ENCODE measurements around the gene AP1AR.
"Not testable (repeated sequence)": the region's sequence is repeated elsewhere in the genome, so short reads cannot be mapped to it uniquely, and the experiment has no call there.

Gene AP1AR, protein sequence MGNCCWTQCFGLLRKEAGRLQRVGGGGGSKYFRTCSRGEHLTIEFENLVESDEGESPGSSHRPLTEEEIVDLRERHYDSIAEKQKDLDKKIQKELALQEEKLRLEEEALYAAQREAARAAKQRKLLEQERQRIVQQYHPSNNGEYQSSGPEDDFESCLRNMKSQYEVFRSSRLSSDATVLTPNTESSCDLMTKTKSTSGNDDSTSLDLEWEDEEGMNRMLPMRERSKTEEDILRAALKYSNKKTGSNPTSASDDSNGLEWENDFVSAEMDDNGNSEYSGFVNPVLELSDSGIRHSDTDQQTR

DNA sequence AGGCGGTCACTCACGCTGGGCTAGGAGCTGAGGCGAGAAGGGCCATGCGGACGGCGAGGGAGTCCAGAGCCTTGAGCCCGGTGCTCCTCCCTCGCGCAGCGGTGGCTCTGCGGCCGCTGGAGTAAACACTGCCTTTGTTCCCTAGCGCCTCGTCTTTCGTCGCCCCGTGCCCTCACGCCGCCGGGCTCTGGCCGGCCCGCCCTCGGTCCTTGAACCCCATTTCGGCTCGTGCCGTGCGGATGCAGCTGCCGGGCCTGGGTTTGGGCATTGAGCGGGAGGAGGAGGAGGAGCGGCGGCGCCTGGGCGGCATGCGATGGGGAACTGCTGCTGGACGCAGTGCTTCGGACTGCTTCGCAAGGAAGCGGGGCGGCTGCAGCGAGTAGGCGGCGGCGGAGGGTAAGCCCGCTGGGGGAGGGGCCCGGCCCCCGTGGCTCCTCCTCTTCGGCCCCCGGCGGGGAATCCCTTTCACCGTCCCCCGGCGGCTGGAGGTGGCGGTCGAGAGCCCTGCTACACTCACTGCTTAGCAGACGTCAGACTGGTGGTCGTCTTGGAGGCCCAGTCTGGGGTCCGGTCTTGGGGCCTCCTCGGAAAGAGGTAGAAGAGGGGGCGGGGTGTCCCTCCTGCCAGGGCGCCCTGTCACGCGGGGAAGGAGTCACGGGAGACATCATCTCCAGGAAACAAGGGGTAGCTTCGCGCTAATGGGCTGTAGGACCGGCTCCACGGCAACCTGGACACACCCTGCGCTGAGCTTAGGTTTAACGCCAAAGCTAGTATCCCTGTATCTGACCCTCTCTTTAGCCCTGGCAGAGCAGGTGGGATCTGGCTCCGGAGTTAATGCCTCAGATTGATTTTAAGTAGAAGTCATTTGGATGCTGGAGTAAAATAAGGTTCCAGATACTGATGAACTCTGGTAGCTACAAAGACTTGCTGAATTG lies at the start of gene AP1AR:
AP1AR (plus strand) TSS at position 9 of the 935 bp plus-strand sequence; CDS start at position 314, 305 bp downstream.
- peak; percentile 86 for DNase-seq

DNA sequence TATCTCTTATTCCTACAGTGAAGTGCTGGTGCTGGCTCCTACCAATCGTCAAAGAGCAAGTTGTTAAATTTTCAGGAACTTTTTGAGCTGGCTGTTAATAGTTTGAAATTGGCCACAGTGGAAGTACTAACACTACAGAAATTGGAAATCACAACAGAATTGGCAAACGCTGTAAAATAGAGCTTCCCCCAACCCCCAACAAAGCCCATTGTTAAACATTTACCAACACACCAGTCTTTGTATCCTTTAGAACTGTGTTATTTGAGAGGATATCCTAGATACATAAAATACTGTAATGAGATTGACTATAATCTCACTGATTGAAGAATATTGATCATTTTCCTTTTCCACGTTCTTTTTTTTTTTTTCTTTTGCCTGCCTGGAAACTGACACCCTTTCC lies 49.0 kb upstream of the AP1AR start:
- DNase-seq: no peak

DNA sequence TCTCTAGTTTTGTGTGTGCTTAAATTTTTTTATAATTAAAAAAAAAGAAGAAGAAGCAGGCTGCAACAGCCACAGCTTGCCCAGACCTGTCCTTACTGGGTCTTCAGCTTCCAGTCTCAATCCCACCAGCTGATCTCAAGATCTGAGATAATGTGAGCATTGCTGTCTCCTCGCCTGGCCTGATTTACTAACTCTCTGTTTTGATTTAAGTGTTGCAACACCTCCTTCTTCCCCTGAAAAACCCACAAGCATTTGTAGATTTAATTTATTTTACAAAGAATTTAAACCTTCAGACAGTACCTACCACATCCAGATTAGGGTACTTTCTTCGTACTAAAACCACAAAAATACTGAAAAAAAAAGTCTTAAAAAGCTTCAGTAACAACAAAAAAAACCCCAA lies 48.3 kb upstream of the AP1AR start:
- DNase-seq: no peak

DNA sequence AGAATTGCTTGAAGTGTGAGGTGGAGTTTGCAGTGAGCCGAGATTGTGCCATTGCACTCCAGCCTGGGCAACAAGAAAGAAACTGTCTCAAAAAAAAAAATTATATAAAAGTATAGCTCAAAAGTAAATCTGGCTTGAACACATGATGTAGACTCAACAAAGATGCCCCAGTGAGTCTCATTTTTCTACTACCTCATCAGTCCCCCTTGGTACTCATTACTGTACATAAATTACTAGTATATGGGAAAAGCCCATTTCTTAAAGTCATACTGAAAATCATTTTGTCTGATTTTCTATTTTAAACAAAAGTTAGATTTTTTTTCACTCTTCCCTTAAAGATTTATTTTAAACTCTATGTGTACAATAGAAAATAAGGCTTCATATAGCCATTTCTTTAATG lies 47.1 kb upstream of the AP1AR start:
- DNase-seq: no peak

DNA sequence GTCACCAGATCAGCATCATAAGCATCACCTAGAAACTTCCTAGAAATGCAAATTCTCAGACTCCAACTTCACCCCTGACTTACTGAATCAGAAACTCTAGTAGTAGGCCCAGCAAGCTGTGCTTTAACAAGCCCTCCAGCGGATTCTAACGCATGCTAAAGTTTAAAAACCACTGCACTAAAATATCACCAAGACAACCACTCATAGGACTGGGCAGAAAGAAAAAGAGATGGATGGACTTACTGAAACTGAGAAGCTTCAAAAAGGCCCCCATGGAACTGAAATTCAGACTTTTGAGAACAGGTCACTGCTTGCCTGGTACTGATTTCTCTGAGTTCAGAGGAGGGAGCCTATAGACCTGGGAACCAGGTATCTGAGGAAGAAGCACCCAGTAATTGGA lies 46.3 kb upstream of the AP1AR start:
- no peak for DNase-seq

DNA sequence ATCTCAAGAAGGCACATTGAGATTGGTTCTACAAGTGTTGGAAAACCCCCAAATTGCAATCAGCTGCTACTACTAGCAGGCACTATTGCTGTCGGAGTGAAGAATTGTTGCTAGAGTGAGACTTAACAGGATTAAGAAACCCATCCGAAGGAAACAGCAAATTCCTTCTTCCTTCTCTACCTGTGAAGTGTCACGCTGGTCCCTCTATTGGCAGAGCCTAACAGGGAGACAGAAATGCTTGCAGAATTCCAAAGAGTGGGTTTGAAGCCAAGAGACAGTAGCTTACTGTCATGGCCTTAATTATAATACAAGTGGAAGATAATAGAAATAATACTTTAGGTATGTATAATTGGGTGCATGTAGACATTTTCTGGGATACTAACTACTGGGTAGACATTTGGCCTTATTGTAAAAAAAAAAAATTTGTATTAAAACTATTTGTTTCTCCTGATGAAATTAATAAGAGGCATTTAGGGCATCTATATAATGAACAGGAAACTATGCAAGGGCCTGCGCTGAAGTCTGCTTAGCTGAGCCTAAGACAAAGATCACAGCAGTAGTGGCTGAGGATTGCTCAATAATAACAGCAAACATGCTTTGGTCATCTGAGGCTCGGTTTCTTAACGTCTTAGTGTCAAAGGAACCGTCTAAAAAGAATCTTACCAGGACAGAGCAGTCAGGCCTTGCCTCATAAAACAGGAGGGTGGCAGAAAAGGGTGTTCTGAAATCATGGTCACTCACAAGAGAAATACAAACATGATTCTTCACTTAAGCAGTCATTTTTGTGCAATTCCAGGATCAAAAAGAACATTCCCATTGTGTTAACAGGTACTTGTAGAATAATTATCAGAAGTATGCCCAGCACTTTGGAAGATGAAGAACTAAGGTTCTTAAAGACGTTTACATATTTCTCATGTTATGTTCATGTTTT lies 45.6 kb upstream of the AP1AR start:
- DNase-seq: no peak

DNA sequence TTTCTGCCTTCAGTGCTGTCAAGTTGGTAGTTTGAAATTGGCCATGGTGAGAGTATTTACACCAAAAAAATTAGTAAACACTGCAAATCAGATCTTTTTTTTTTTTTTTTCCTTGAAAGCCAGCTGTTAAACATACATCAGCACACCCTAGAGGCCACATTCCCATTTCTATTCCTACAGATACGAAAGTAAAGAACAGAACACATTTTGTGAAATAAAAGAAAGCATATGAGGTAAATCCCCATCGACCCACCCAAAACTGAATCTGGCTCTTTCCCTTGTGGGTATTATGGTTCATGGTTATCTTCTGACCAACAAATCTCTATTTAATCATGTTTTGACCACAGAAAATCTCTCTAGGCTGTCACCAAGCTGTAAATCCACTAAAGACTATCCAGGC lies 41.8 kb upstream of the AP1AR start:
- DNase-seq: no peak

DNA sequence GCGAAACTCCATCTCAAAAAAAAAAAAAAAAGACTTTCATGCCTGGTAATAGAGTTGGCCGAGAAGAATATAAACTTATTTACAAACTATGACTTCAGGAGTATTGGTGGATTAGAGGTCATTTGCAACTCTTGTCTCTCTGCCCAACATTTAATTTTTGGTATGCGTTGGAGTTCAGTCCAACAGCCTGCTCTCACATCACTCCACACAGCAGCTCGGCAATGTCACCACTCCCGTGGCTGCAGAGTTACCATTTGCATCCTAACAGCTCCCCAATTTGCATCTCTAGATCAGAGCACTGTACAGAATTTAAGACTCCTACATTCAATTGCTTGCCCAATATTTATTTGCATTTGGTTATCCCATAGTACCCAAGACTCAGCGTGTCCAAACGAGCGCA lies 40.9 kb upstream of the AP1AR start:
- no peak for DNase-seq

DNA sequence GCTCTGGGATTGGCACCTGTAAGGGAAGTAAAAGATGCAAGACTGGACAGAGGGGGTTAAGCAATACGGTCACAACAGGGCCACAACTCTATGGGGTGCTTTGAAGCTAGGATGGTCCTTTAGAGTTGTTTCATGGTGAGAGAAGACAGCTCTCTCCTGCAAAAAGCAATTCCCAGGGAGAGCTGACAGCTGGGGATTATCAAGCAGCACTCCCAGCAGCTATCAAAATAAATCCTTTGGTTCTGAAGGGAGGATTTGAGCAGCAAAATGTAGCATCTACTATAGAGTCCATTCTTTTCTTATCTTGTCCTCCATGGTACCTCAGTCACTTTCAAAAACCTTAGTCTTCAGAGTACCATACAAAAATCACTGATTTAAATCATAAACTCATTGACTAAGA lies 35.1 kb upstream of the AP1AR start:
- DNase-seq: no peak

DNA sequence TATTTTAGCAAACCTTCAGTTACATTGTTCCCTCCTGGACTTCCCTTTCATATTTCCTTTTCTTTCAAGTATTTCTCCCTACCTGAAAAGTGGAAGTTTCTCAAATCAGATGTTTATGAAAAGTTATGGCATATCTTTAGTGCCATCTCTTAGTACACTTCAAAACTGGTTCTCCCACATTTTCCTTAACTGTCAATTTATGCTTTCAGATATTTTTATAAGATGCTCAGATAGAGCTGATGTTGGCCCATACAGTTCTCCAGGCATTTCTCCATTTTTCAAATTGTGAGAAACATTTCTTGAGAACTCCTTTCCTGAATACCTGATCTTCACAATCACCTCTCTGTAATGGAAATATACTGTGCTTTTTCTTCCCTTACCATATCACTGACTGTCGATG lies 32.5 kb upstream of the AP1AR start:
- no peak for DNase-seq

DNA sequence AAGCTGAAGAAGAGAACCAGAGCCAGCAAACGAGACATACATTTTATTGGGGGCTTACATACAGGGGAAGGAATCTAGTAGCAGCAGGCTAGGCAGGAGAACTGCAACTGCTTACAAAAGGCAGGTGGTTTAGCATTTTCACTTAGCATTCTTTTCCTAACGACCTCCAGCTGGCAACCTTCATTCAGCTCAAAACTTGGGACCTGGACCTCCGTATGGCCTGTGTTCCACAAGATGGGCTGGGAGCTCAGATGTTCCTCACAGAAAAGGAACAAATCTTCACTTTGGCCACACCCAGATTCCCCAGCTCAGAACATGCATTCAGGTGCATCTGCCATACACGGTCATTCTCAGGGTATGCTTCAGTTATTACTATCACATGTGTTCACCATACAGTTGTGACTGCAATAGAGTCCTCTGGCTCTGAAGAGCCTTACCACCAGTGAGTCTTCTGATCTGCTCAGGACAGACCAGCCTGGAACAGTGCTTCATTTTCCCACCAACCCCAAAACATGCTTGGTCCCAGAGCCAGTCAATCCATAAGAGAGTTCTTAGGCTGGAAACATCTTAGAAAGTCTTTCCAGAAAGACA lies 29.6 kb upstream of the AP1AR start:
- DNase-seq: no peak

DNA sequence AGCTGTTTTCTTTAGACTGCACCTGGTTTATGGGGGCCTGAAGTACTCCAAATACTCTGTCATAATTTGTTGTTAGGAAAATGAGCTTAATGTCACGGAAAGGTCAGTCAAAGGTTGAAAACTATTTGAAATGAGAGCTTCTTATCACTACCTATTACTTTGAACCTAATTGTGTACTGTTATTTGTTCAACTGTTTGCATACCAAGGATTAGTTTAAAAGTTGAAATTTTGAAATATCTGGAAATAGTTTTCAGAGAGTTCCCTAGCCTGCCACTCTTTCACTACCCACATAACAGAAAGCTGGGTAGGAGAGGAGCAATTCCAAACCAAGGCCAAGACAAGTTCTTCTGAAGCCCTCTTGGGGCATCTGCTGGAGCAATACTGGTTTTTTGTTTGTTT lies 28.0 kb upstream of the AP1AR start:
- no peak for DNase-seq

DNA sequence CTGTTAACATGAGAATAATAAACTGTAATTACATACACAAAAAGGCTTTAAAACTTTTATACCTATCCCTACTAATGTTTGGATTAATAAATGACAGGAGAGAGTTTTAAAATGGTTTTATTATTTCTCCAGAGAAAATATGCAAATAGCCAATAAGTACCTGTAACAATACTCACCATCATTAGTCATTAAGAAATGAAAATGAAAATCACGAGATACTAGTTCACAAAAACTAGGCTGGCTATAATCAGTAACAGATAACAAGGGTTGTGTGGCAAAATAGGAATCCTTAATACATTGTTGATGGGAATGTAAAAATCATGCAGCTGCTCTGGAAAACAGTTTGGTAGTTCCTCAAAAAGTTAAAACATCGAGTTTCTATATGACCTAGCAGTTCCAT lies 25.2 kb upstream of the AP1AR start:
- DNase-seq: no peak

DNA sequence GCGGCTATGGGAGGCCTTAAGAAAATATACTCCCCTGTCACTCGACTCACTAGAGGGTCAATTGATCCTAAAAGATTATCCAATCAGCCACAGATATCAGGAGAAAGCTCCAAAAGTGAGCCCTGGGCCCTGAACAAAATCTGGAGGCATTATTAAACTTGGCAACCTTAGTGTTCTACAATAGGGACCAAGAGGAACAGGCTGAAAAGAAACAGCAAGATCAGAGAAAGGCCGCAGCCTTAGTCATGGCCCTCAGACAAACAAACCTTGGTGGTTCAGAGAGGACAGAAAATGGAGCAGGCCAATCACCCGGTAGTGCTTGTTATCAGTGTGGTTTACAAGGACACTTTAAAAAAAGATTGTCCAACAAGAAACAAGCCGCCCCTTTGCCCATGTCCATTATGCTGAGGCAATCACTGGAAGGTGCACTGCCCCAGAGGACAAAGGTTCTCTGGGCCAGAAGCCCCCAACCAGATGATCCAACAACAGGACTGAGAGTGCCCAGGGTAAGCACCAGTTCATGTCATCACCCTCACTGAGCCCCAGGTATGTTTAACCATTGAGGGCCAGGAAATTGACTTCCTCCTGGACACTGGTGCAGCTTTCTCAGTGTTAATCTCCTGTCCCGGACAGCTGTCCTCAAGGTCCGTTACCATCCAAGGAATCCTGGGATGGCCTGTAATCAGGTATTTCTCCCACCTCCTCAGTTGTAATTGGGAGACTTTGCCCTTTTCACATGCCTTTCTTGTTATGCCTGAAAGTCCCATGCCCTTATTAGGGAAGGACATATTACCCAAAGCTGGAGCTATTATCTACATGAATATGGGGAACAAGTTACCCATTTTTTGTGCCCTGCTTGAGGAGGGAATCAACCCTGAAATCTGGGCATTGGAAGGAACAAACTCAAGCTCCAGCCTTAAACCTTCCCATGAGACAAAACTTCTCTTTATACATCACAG lies 23.2 kb upstream of the AP1AR start:
- DNase-seq: not testable (repeated sequence)

DNA sequence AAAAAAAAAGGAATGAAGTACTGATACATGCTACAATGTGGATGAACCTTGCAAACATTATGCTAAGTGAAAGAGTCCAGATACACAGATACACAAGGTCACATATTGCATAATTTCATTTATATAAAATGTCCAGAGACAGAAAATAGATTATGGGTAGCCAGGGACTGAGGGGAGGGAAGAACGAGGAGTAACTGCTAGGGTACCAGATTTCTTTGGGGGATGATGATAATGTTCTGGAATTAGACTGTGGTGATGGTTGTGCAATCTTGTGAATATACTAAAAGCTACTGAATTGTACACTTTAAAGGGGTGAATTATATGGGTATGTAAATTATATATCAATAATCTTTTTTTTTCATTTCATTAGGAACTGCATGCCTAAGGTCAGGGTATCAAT lies 20.8 kb upstream of the AP1AR start:
- no peak for DNase-seq

DNA sequence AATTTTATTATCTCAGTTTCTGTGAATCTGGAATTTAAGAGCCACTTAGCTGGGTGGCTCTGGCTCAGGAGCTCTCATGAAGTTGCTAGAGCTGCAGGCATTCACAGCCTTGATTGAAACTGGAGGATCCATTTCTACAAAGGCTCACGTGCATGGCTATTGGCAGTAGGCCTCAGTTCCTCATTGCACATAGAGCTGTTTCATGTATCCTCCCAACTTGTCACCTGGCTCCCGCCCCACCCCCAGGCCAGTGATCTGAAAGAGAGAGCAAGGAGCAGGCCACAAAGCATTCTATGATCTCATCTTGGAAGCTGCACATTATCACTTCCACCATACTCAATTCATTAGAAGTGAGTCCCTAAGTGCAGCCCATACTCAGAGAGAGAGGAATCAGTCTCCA lies 18.5 kb upstream of the AP1AR start:
- DNase-seq: no peak

DNA sequence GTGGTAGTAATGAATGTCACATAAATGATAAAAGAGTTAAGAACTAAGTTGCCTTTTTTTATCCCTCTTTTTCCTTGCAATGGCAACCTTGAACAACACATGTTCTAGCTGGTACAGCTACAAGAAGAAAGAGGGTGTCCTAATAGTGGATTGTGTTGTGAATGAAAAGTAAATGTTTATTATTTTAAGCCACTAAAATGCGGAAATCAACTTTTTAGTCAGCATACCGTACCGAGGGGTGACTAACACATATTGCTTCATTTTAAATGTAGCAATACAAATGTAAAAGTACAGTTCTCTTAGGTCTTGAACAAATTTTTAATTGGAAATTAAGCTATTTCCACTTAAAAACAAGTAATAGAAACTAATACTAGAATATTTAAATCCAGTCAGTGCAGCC lies 17.7 kb upstream of the AP1AR start:
- no peak for DNase-seq

DNA sequence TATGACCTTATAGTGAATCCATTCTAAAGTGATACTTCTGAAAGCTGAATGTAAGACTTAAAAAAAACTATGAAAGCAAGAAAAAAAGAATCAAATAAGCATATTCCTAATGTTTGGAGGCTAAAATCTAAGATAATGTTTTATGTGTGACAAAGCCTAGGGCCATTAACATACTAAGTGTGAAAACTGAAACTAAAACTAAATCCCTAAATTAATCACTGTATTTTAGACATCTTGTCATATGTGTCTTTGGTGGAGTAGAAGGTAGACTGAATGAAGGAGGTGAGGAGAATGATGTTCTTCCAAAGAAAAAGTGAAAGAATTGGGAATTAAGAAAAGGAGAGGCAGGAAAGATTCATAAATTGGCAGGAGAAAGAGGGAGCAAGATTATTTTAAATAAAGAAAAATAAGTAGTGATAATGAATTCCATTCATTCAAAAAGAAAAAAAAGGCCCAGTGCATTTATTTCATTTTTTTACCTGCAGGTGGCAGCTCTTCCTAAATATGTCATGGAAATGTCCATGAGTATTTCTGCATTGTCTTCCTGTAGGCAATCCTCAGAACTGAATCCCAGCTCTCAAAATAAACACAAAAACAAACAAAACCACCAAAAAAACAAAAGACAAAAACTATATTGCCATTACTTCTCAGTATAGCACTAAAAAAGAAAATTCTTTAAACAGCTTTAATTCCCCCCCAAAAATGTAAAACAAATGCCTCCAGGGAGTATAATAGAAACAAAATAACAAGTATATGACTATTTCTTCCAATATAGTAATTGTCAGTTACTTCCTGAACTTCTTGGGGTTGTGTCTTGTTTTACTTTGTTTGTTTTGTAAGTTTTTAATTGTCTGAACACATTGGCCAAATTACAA lies 17.0 kb upstream of the AP1AR start:
- DNase-seq: no peak

DNA sequence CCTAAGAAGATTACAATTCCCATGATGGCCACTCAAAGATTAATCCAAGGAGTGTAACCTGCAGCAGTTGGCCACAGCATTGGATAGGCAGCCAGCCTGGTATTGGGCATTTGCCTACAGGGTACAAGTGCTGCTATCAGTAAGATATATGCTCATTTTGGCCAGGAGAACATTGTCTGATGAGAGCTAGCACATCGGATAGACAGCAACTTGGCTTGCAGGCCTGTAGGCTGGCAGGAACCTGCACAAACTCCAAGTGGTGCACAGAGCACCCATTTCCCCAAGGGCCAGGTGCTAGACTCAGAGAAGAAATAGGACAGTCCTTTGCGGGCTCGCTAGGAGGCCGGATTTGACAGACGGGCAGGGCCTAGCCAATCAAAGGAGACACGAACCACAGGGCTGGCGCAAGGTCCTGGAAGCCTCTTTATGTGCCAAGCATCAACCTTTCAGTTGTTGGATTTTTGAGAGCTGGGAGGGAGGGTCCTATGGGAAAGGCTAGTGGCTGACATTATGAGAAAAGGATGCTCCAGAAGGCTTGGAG lies 11.7 kb upstream of the AP1AR start:
- DNase-seq: no peak
